K562 (cell line): ENCODE data around the gene KCNQ5. TPM values are rescaled to one million over a fixed set of nuclear protein-coding genes. Genes with fewer than 3 reads are reported as not detected.

Experiments
- ATAC-seq: fragments of 200-7000 bp; cut with Tn5 transposase; 3 replicates; pipeline ENCODE4 v1.9.1; 2020; ENCODE audit warnings: moderate library complexity
- BruUV-seq: library from RNA; stranded (reverse); fragments of 400-500 nt; replicated peaks from 2 replicates; lab custom pipeline; 2021; lab: Mats Ljungman, UMichigan
- CTCF ChIA-PET: fragments of 300-600 bp; formaldehyde crosslinking; extraction: SDS; loops from one replicate; lab custom pipeline; 2021; ENCODE audit warnings: low intra/inter-chr PET ratio; lab: Yijun Ruan, JAX
- POLR2A ChIA-PET: fragments of 300-600, 350-650 bp; sonication (Branson Sonifier 250); formaldehyde crosslinking; extraction: SDS; loops from one replicate; lab custom pipeline; 2021; ENCODE audit warnings: antibody characterized with exemption, inconsistent platforms; lab: Yijun Ruan, JAX
- DNase-seq, 4 experiments: peaks; one replicate each; pipeline versions ENCODE4 v3.0.0 to v3.0.0-alpha.2; 2011 to 2018; ENCODE audit warnings: low spot score in 3 of 4, mixed read lengths in 3 of 4; ENCODE audit errors: extremely low read depth in 1 of 4
- FAIRE-seq: peaks from 2 replicates; lab custom pipeline; 2011; peaks lifted over from hg19 to GRCh38; lab: Jason Lieb, UNC
- H2AFZ ChIP-seq: 2 replicates; pipeline ENCODE4 v1.6.0; 2011; ENCODE audit warnings: low read depth, low read length, control low read depth, inconsistent platforms
- H3K27ac ChIP-seq: fragments of 200-600 bp; 3 replicates; pipeline ENCODE4 v1.8.0; 2011; ENCODE audit warnings: low read depth, mild to moderate bottlenecking, control low read depth, inconsistent platforms, low read length, moderate library complexity, mixed read lengths; ENCODE audit errors: extremely low read depth
- H3K27me3 ChIP-seq, 2 experiments: fragments of 300-600 bp in 1 of 2; 2 replicates in 1 of 2; 3 replicates in 1 of 2; pipeline versions ENCODE4 v1.6.0 to v1.8.0; 2011; ENCODE audit warnings: inconsistent platforms in 2 of 2, low read length in 2 of 2, mild to moderate bottlenecking in 1 of 2, mixed read lengths in 1 of 2, moderate library complexity in 1 of 2; ENCODE audit not compliant: control insufficient read depth in 2 of 2, insufficient read depth in 2 of 2
- H3K36me3 ChIP-seq: fragments of 300-600 bp; 3 replicates; pipeline ENCODE4 v1.8.0; 2011; ENCODE audit warnings: mild to moderate bottlenecking, low read length, inconsistent platforms; ENCODE audit not compliant: control insufficient read depth, insufficient read depth
- H3K4me1 ChIP-seq, 2 experiments: fragments of 200-600 bp in 1 of 2; replicated peaks in 1 of 2; 2 replicates in 1 of 2; 3 replicates in 1 of 2; pipeline versions ENCODE4 v1.5.1 to v1.8.0; 2011; ENCODE audit warnings: inconsistent platforms in 2 of 2, low read length in 2 of 2, mild to moderate bottlenecking in 1 of 2, mixed read lengths in 1 of 2, moderate library complexity in 1 of 2; ENCODE audit not compliant: control insufficient read depth in 2 of 2, insufficient read depth in 2 of 2
- H3K4me2 ChIP-seq: 2 replicates; pipeline ENCODE4 v1.6.1; 2011; ENCODE audit warnings: low read length, control low read depth, inconsistent platforms, mixed read lengths; ENCODE audit not compliant: insufficient read depth
- H3K4me3 ChIP-seq: fragments of 200-600 bp; sonication (generic), shearing (Covaris generic); 2 replicates; pipeline ENCODE4 v1.5.1; 2016; ENCODE audit warnings: control low read depth, inconsistent platforms
- H3K79me2 ChIP-seq: fragments of 200-600 bp; 3 replicates; pipeline ENCODE4 v1.8.0; 2011; ENCODE audit warnings: low read length, inconsistent platforms; ENCODE audit not compliant: control insufficient read depth, insufficient read depth
- H3K9ac ChIP-seq, 2 experiments: 2 replicates each; pipeline versions ENCODE4 v1.6.0 to v1.6.1; 2011; ENCODE audit warnings: low read depth in 2 of 2, low read length in 2 of 2, control low read depth in 1 of 2, inconsistent platforms in 1 of 2, mild to moderate bottlenecking in 1 of 2, mixed read lengths in 1 of 2; ENCODE audit not compliant: insufficient read depth in 1 of 2
- H3K9me1 ChIP-seq: one replicate; pipeline ENCODE4 v1.6.0; 2011; ENCODE audit warnings: inconsistent platforms, mild to moderate bottlenecking, low read length, moderate library complexity; ENCODE audit not compliant: control insufficient read depth, insufficient read depth
- H3K9me3 ChIP-seq: replicated peaks from 2 replicates; pipeline ENCODE4 v1.5.1; 2011; ENCODE audit warnings: low read depth, low read length, inconsistent platforms; ENCODE audit not compliant: control insufficient read depth, insufficient read depth
- H4K20me1 ChIP-seq: replicated peaks from 2 replicates; pipeline ENCODE4 v1.6.1; 2011; ENCODE audit warnings: low read length, inconsistent platforms, mixed read lengths; ENCODE audit not compliant: control insufficient read depth, insufficient read depth
- C11orf30 ChIP-seq: fragments of 450-650 bp; IDR thresholded peaks from 2 replicates; pipeline ENCODE4 v1.6.1; 2016; ENCODE audit warnings: low read depth, mild to moderate bottlenecking
- KAT2B ChIP-seq: IDR thresholded peaks from one replicate; pipeline ENCODE4 v1.6.1; 2012; ENCODE audit warnings: low read depth, mild to moderate bottlenecking, control low read depth, inconsistent platforms, low read length, moderate library complexity
- KDM5B ChIP-seq: fragments of 200-600 bp; sonication (generic); IDR thresholded peaks from 2 replicates; pipeline ENCODE4 v1.6.1; 2012; ENCODE audit warnings: low read depth, mild to moderate bottlenecking, moderate library complexity, low read length, control low read depth, inconsistent platforms; ENCODE audit not compliant: insufficient replicate concordance
- MIER1 ChIP-seq: fragments of 450-650 bp; IDR thresholded peaks from 2 replicates; pipeline ENCODE4 v1.6.1; 2016; ENCODE audit warnings: antibody characterized with exemption, mild to moderate bottlenecking, low read depth
- NFIX ChIP-seq: fragments of 250-450 bp; sonication (Bioruptor Pico); IDR thresholded peaks from 2 replicates; pipeline ENCODE4 v1.4.0; 2020; ENCODE audit warnings: low read depth, mild to moderate bottlenecking, moderate library complexity
- PBX2 ChIP-seq, 2 experiments: IDR thresholded peaks in 1 of 2; conservative IDR thresholded peaks in 1 of 2; 2 replicates each; pipeline ENCODE4 v1.6.1; 2016; ENCODE audit warnings: low read depth in 2 of 2, mild to moderate bottlenecking in 1 of 2, missing compliant biosample characterization in 1 of 2, missing genetic modification characterization in 1 of 2, moderate library complexity in 1 of 2
- SMAD2 ChIP-seq: fragments of 150-350 bp; IDR thresholded peaks from 2 replicates; pipeline ENCODE4 v1.6.1; 2014; ENCODE audit warnings: low read depth, mild to moderate bottlenecking, low read length
- ZHX1 ChIP-seq: fragments of 150-350 bp; conservative IDR thresholded peaks from 2 replicates; pipeline ENCODE4 v1.6.1; 2014; ENCODE audit warnings: low read length
- ZNF217 ChIP-seq: sonication (generic); formaldehyde crosslinking; IDR thresholded peaks from 2 replicates; pipeline ENCODE4 v1.8.0; 2022; ENCODE audit warnings: mild to moderate bottlenecking, missing genetic modification reagents
- WGBS: fragments of 100-300 bp; shearing (Covaris generic); methylation state at CpG from one replicate; pipeline ENCODE4 v1.1.6; 2016; ENCODE audit warnings: low coverage, mixed read lengths; ENCODE audit not compliant: insufficient coverage; ENCODE audit errors: missing lambda C conversion rate; 5-methylcytosine and 5-hydroxymethylcytosine counted together
- in situ Hi-C: fragments of 300-500 bp; cut with MboI; formaldehyde crosslinking; loops from 4 replicates; pipeline ENCODE4 v1.15.0; 2018; ENCODE audit warnings: inconsistent platforms, mixed read lengths
- intact Hi-C: fragments of 100-400 bp; cut with micrococcal nuclease; formaldehyde crosslinking; loops from 2 replicates; pipeline ENCODE4 v1.14.2; 2022
- polyA plus RNA-seq, 8 experiments: library from polyadenylated mRNA; depleted of rRNA in 4 of 8; stranded (reverse) in 5 of 8; unstranded in 3 of 8; fragments of >200 nt; fragmentation: Nextera tagmentation in 2 of 8; fragmentation: Illumina TruSeq in 1 of 8; extraction: Ambion mirVana in 2 of 8; extraction: Trizol in 1 of 8; gene quantifications; 2 replicates each; pipeline versions ENCODE4 v1.2.1 to v1.2.3, GENCODE V29; 2011 to 2014; ENCODE audit warnings: inconsistent platforms in 1 of 8, missing spikeins in 1 of 8
- total RNA-seq, 7 experiments: library from RNA; depleted of rRNA in 6 of 7; stranded (reverse); fragments of >200 nt in 6 of 7; fragmentation: Illumina TruSeq in 2 of 7; extraction: Trizol in 2 of 7; gene quantifications; 2 replicates each; pipeline versions ENCODE4 v1.2.1 to v1.2.3, GENCODE V29; 2011 to 2021; ENCODE audit warnings: low replicate concordance in 1 of 7

Gene KCNQ5
- total and polyA plus RNA-seq, 9 of the 15 experiments (the other 6 are each of a cell fraction or from before 2014, with no cell fraction given) = 0.31 to 5.9 (median 2.6) TPM

GRCh38 chr6:72724545-72724944 lies 102.7 kb downstream of the KCNQ5 start:
- no peak overlapping the region for H3K9ac ChIP-seq
- H3K9me1 ChIP-seq = no peaks in the 10 kb centered on the region
- no peaks in the 10 kb centered on the region for H4K20me1 ChIP-seq
- ATAC-seq = no peak
- BruUV-seq = no TSS peak
- H3K27me3 ChIP-seq = no peaks in the 10 kb centered on the region
- H3K4me1 ChIP-seq = no peaks in the 10 kb centered on the region
- 3% methylated on average over 2 of the region's 2 CpGs for WGBS
- POLR2A ChIA-PET = interaction anchor here (1.3 kb wide), 1 partner anchor 17 kb away, joined by 3 read pairs; no protein-coding TSS in a partner anchor
- H3K36me3 ChIP-seq = no peaks in the 10 kb centered on the region
- CTCF ChIA-PET = no interaction called here
- intact Hi-C loops = no loop called here
- no peak for DNase-seq
- H3K4me2 ChIP-seq = no peak overlapping the region
- no peak for FAIRE-seq
- no peak overlapping the region for H2AFZ ChIP-seq
- in situ Hi-C loops = no loop called here
- no peak for TF ChIP-seq ZNF217 (CRISPR knock-in tag)
- TF ChIP-seq, all 486 proteins: peak for 0
- no peaks in the 10 kb centered on the region for H3K79me2 ChIP-seq
- no peaks in the 10 kb centered on the region for H3K9me3 ChIP-seq
- no peak overlapping the region for H3K4me3 ChIP-seq
- H3K27ac ChIP-seq = no peak overlapping the region

DNA sequence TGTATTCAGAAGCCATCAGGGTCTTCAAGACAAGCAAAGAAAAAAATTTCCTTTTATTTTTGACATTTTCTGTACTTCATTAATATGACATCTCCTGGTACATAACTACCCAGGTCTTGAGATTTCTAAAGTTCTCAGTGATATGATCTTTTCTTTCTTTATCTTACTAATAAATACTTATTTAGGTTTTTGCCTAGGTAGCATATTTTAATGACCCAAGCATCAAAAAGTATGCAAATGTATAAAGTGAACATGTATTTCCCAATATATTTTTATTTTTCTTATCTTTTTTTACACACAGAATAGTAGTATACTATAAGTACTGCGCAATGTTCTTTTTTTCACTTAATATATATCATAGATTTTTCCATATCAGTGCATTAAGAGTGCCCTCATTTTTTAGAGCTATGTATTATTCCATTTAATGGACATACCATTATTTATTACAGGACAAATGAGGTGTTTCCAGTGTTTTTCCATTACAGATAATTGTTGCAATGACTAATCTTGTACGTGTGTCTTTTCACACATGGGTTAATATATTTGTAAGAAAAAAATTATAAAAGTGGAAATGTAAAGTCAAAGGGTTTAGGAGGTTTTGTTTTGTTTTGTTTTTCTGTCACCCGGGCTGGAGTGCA lies 107.0 kb downstream of the KCNQ5 start:
- Histone ChIP-seq H3K79me2 (no peaks in the 10 kb centered on the region), H2AFZ (no peak overlapping the region), H3K36me3 (no peaks in the 10 kb centered on the region), H3K27me3 (no peaks in the 10 kb centered on the region), H4K20me1 (no peaks in the 10 kb centered on the region), H3K4me3 (no peak overlapping the region), H3K9me3 (no peaks in the 10 kb centered on the region), H3K27ac (no peak overlapping the region), H3K4me2 (no peak overlapping the region), H3K9me1 (no peaks in the 10 kb centered on the region), H3K9ac (no peak overlapping the region), H3K4me1 (no peaks in the 10 kb centered on the region)
- in situ Hi-C loops (no loop called here), intact Hi-C loops (no loop called here)
- ATAC-seq (no peak), DNase-seq (no peak), FAIRE-seq (no peak)
- CTCF ChIA-PET = no interaction called here
- WGBS = 32% methylated on average over 2 of the region's 3 CpGs
- no TSS peak for BruUV-seq
- POLR2A ChIA-PET = no interaction called here
- TF ChIP-seq NFIX (no peak), C11orf30 (peak; percentile 33; the same call in 1 of the 2 replicates), PBX2 (CRISPR knock-in tag; IDR thresholded peaks at IDR 0.05; ENCODE audit: low read depth) (no peak), PBX2 (tag; conservative IDR thresholded peaks at IDR 0.05; ENCODE audit: low read depth) (no peak), MIER1 (no peak), KDM5B (no peak), KAT2B (no peak), ZHX1 (no peak), SMAD2 (no peak)
